Gastrocnemius medialis (tissue), 4 donors: Measurements from ENCODE around the gene PRPSAP2.

Experiments
- POLR2A ChIP-seq, 2 donors: fragments of 450-650 bp; IDR thresholded peaks; one replicate each; pipeline ENCODE4 v1.6.1; 2017; ENCODE audit warnings: antibody characterized with exemption in 2 of 2, mild to moderate bottlenecking in 2 of 2, moderate library complexity in 2 of 2
- TF ChIP-seq, protein P1 (sequence below), 5 experiments: fragments of 450-650 bp in 3 of 5; fragments of 200-600 bp in 2 of 5; sonication (generic) in 2 of 5; IDR thresholded peaks in 4 of 5; conservative IDR thresholded peaks in 1 of 5; 1 replicate in 4 of 5; 2 replicates in 1 of 5; pipeline ENCODE4 v1.5.1; 2016 to 2019; ENCODE audit warnings: antibody characterized with exemption in 5 of 5, mild to moderate bottlenecking in 3 of 5, moderate library complexity in 3 of 5

- TF ChIP-seq, protein P1, sequence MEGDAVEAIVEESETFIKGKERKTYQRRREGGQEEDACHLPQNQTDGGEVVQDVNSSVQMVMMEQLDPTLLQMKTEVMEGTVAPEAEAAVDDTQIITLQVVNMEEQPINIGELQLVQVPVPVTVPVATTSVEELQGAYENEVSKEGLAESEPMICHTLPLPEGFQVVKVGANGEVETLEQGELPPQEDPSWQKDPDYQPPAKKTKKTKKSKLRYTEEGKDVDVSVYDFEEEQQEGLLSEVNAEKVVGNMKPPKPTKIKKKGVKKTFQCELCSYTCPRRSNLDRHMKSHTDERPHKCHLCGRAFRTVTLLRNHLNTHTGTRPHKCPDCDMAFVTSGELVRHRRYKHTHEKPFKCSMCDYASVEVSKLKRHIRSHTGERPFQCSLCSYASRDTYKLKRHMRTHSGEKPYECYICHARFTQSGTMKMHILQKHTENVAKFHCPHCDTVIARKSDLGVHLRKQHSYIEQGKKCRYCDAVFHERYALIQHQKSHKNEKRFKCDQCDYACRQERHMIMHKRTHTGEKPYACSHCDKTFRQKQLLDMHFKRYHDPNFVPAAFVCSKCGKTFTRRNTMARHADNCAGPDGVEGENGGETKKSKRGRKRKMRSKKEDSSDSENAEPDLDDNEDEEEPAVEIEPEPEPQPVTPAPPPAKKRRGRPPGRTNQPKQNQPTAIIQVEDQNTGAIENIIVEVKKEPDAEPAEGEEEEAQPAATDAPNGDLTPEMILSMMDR (IDR thresholded peaks at IDR 0.05 in 4 of 5, conservative IDR thresholded peaks at IDR 0.05 in 1 of 5), result no peak
- TF ChIP-seq POLR2A (IDR thresholded peaks at IDR 0.05), result no peak
Measured at GRCh38 chr17:18975597-18975996, 117.7 kb downstream of the PRPSAP2 start.
